Stomach (tissue), 9 donors: ENCODE results near the gene VAPB. TPM values are rescaled to one million over a fixed set of nuclear protein-coding genes. Genes with fewer than 3 reads are reported as not detected.

Experiments used
- DNase-seq, 2 donors: peaks; one replicate each; pipeline versions ENCODE4 v3.0.0 to v3.0.0-alpha.2; 2013 to 2019
- H3K27ac ChIP-seq, 5 donors: fragments of 200-600 bp in 4 of 5; sonication (generic) in 4 of 5; one replicate each; pipeline ENCODE4 v1.5.1; 2013 to 2019; ENCODE audit warnings: mild to moderate bottlenecking in 1 of 5, moderate library complexity in 1 of 5
- H3K27me3 ChIP-seq, 3 donors: fragments of 200-600 bp; sonication (generic); one replicate each; pipeline ENCODE4 v1.5.1; 2017 to 2019; ENCODE audit warnings: mixed run types in 1 of 3
- H3K36me3 ChIP-seq, 4 donors: fragments of 200-600 bp; sonication (generic); 1 replicate in 3 of 4; 2 replicates in 1 of 4; pipeline ENCODE4 v1.5.1; 2016 to 2019
- H3K4me1 ChIP-seq, 4 donors: fragments of 200-600 bp; sonication (generic); one replicate each; pipeline ENCODE4 v1.5.1; 2016 to 2019
- H3K4me3 ChIP-seq, 4 donors: fragments of 200-600 bp; sonication (generic) in 3 of 4; one replicate each; pipeline ENCODE4 v1.5.1; 2016 to 2019; ENCODE audit warnings: mild to moderate bottlenecking in 1 of 4
- H3K9me3 ChIP-seq, 4 donors: fragments of 200-600 bp; sonication (generic); one replicate each; pipeline ENCODE4 v1.5.1; 2016 to 2019
- CTCF ChIP-seq, 7 experiments: fragments of 450-650 bp in 4 of 7; fragments of 200-600 bp in 3 of 7; sonication (generic) in 3 of 7; IDR thresholded peaks; one replicate each; pipeline ENCODE4 v1.5.1; 2016 to 2019; ENCODE audit warnings: antibody characterized with exemption in 7 of 7, control low read depth in 2 of 7, mild to moderate bottlenecking in 1 of 7
- EP300 ChIP-seq: sonication (generic); formaldehyde crosslinking; IDR thresholded peaks from one replicate; pipeline ENCODE4 v1.6.1; 2017; ENCODE audit warnings: antibody characterized with exemption
- POLR2A ChIP-seq, 4 donors: fragments of 450-650 bp; IDR thresholded peaks; one replicate each; pipeline ENCODE4 v1.6.1; 2016; ENCODE audit warnings: antibody characterized with exemption in 4 of 4, control low read depth in 2 of 4, mild to moderate bottlenecking in 1 of 4, moderate library complexity in 1 of 4
- POLR2AphosphoS5 ChIP-seq, 3 donors: sonication (generic); formaldehyde crosslinking; IDR thresholded peaks; one replicate each; pipeline ENCODE4 v1.6.1; 2016; ENCODE audit warnings: antibody characterized with exemption in 3 of 3
- WGBS, 5 donors: extraction: QIAGEN DNeasy Blood & Tissue Kit in 3 of 5; methylation state at CpG; one replicate each; pipeline versions ENCODE4 v1.1.5 to v1.1.7; 2013 to 2018; 5-methylcytosine and 5-hydroxymethylcytosine counted together
- intact Hi-C: fragments of 100-400 bp; cut with DNase I; formaldehyde crosslinking; loops from one replicate; pipeline ENCODE4 v1.15.1; 2023; ENCODE audit warnings: low total_unique reads
- polyA plus RNA-seq, 3 donors: library from polyadenylated mRNA; stranded (reverse); fragments of 200-250 nt; gene quantifications; one replicate each; pipeline ENCODE4 v1.2.3, GENCODE V29; 2013
- total RNA-seq, 5 donors: library from RNA; depleted of rRNA; stranded (reverse); fragments of >200 nt; gene quantifications; one replicate each; pipeline versions ENCODE4 v1.1.0 to v1.2.3, GENCODE V29; 2014 to 2016
- donor health status: healthy with polysubstance abuse.
- donor health status: Bipolar disorder and iron deficiency.
- donor health status: healthy.

The VAPB gene
- total and polyA plus RNA-seq, 8 donors = 7.6 to 40.6 (median 18.2) TPM

- TF ChIP-seq POLR2AphosphoS5 (IDR thresholded peaks at IDR 0.05) = no peak
- no peak for TF ChIP-seq EP300
- no peak for TF ChIP-seq CTCF (IDR thresholded peaks at IDR 0.05)
- no peak for TF ChIP-seq POLR2A (IDR thresholded peaks at IDR 0.05)
- H3K27ac ChIP-seq = no peak overlapping the region
- DNase-seq = no peak
- H3K27me3 ChIP-seq = no peaks in the 10 kb centered on the region
- WGBS, 5 donors = 89 to 96% (median 93%) methylated on average over 5 of the region's 5 CpGs
- peaks cover 0 to 7% (median 2%) of the 10 kb centered on the region in 4 donors for H3K9me3 ChIP-seq
- no peaks in the 10 kb centered on the region for H3K4me1 ChIP-seq
- intact Hi-C loops = no loop called here
- no peaks in the 10 kb centered on the region for H3K36me3 ChIP-seq
- H3K4me3 ChIP-seq = no peak overlapping the region
Measured at GRCh38 chr20:58459058-58459750, 70.2 kb downstream of the VAPB start.

- WGBS, 5 donors = 95 to 100% (median 97%) methylated on average over 9 to 25 of the region's 25 CpGs
- H3K4me1 ChIP-seq = no peaks in the 10 kb centered on the region
- DNase-seq = no peak
- TF ChIP-seq POLR2A (IDR thresholded peaks at IDR 0.05) (no peak), POLR2AphosphoS5 (IDR thresholded peaks at IDR 0.05) (no peak), CTCF (IDR thresholded peaks at IDR 0.05) (no peak), EP300 (no peak)
- no peak overlapping the region for H3K4me3 ChIP-seq
- H3K27me3 ChIP-seq = peaks cover 0 to under 1% (median 0%) of the 10 kb centered on the region in 3 donors
- no peaks in the 10 kb centered on the region for H3K36me3 ChIP-seq
- H3K27ac ChIP-seq = no peak overlapping the region
- intact Hi-C loops = no loop called here
- H3K9me3 ChIP-seq = no peaks in the 10 kb centered on the region
Measured at GRCh38 chr20:58461104-58461503, 72.1 kb downstream of the VAPB start.

- Histone ChIP-seq H3K9me3 (no peaks in the 10 kb centered on the region), H3K27ac (no peak overlapping the region), H3K4me1 (no peaks in the 10 kb centered on the region), H3K27me3 (peaks cover 0 to 9% (median 0%) of the 10 kb centered on the region in 3 donors), H3K36me3 (no peaks in the 10 kb centered on the region), H3K4me3 (no peak overlapping the region)
- no peak for TF ChIP-seq POLR2AphosphoS5 (IDR thresholded peaks at IDR 0.05)
- TF ChIP-seq POLR2A (IDR thresholded peaks at IDR 0.05) = no peak
- no peak for TF ChIP-seq CTCF (IDR thresholded peaks at IDR 0.05)
- TF ChIP-seq EP300 = no peak
- intact Hi-C loops = no loop called here
- DNase-seq = no peak
- 84 to 95% (median 93%) methylated on average over 6 of the region's 6 CpGs for WGBS, 5 donors
Measured at GRCh38 chr20:58461899-58462298, 72.9 kb downstream of the VAPB start.

GRCh38 chr20:58463256-58463655 is 74.2 kb downstream of the VAPB start:
- intact Hi-C loops = no loop called here
- TF ChIP-seq EP300 (no peak), POLR2A (IDR thresholded peaks at IDR 0.05) (no peak), POLR2AphosphoS5 (IDR thresholded peaks at IDR 0.05) (no peak), CTCF (IDR thresholded peaks at IDR 0.05) (no peak)
- Histone ChIP-seq H3K9me3 (no peaks in the 10 kb centered on the region), H3K27ac (no peak overlapping the region), H3K36me3 (no peaks in the 10 kb centered on the region), H3K4me3 (no peak overlapping the region), H3K4me1 (no peaks in the 10 kb centered on the region), H3K27me3 (peaks cover 0 to 17% (median 0%) of the 10 kb centered on the region in 3 donors)
- no peak for DNase-seq
- WGBS, 5 donors = 75 to 86% (median 79%) methylated on average over 10 of the region's 10 CpGs
